Nephron progenitor cell (in vitro differentiated cells): ENCODE results near the gene SMURF2.

Source experiments
- DNase-seq: peaks from one replicate; pipeline ENCODE4 v3.0.0; 2021
- H3K27ac Mint-ChIP-seq: 2 replicates; pipeline ENCODE4 v1.8.0; 2021; ENCODE audit warnings: mild to moderate bottlenecking, moderate library complexity, mixed read lengths
- H3K27me3 Mint-ChIP-seq: 2 replicates; pipeline ENCODE4 v1.8.0; 2021; ENCODE audit warnings: mild to moderate bottlenecking, low read depth, mixed read lengths; ENCODE audit not compliant: poor library complexity
- H3K36me3 Mint-ChIP-seq: 2 replicates; pipeline ENCODE4 v1.8.0; 2021; ENCODE audit warnings: low read depth, mixed read lengths
- H3K4me1 Mint-ChIP-seq: 2 replicates; pipeline ENCODE4 v1.8.0; 2021; ENCODE audit warnings: mixed read lengths
- H3K4me3 Mint-ChIP-seq: 2 replicates; pipeline ENCODE4 v1.8.0; 2021; ENCODE audit warnings: mild to moderate bottlenecking, moderate library complexity, mixed read lengths
- H3K9me3 Mint-ChIP-seq: 2 replicates; pipeline ENCODE4 v1.8.0; 2021; ENCODE audit warnings: mild to moderate bottlenecking, moderate library complexity, mixed read lengths
- TF ChIP-seq, protein P1 (sequence below): fragments of 200-600 bp; sonication (generic); IDR thresholded peaks from 2 replicates; pipeline ENCODE4 v1.5.0; 2021; ENCODE audit warnings: antibody characterized with exemption

The SMURF2 gene

DNA sequence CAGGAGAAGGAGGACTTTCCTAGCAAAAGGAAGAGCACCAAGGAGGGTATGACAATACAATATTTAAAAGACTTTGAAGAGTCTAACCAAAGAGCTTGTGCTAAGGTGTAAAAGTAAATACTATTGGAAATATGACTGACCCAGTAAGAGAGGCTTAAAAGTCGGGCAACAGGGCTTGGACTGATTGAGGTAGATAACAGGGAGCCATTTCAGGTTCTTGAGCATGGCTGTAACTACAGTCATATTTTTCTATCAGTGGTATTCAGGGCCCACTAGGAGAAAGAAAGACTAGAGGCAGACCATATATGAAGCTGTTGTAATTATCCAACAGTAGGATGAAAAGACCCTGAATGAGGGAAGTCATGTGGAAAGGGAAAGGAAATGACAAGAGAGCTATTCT is 62.3 kb downstream of the SMURF2 start:
- Mint-ChIP-seq H3K4me3 (no peak overlapping the region), H3K36me3 (peaks cover 20% of the 10 kb centered on the region), H3K4me1 (no peaks in the 10 kb centered on the region), H3K9me3 (no peaks in the 10 kb centered on the region), H3K27me3 (no peaks in the 10 kb centered on the region), H3K27ac (peak overlapping the region; percentile 10)
- TF ChIP-seq, protein P1, sequence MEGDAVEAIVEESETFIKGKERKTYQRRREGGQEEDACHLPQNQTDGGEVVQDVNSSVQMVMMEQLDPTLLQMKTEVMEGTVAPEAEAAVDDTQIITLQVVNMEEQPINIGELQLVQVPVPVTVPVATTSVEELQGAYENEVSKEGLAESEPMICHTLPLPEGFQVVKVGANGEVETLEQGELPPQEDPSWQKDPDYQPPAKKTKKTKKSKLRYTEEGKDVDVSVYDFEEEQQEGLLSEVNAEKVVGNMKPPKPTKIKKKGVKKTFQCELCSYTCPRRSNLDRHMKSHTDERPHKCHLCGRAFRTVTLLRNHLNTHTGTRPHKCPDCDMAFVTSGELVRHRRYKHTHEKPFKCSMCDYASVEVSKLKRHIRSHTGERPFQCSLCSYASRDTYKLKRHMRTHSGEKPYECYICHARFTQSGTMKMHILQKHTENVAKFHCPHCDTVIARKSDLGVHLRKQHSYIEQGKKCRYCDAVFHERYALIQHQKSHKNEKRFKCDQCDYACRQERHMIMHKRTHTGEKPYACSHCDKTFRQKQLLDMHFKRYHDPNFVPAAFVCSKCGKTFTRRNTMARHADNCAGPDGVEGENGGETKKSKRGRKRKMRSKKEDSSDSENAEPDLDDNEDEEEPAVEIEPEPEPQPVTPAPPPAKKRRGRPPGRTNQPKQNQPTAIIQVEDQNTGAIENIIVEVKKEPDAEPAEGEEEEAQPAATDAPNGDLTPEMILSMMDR, result no peak
- DNase-seq, result no peak

DNA sequence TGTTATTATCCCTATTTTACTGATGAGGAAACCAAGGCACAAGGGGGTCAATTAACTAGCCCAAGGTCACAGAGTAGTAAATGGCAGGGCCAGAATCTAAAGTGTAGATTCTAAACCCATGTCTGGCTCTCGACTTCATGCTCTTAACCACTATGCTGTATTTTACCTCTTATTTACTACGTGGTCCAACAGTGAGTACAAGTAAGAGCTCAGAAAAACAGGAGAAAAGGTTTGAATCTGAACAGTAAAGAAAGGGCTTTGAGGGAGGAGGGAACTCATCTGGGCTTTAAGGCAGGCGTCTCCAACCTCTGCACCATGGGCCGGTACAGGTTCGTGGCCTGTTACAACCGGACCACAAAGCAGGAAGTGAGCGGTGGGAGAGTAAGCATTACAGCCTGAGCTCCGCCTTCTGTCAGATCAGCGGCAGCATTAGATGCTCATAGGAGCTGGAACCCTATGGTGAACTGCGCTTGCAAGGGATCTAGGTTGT is 62.9 kb downstream of the SMURF2 start:
- H3K4me3 Mint-ChIP-seq, result no peak overlapping the region
- H3K9me3 Mint-ChIP-seq, result no peaks in the 10 kb centered on the region
- no peaks in the 10 kb centered on the region for H3K4me1 Mint-ChIP-seq
- DNase-seq, result no peak
- TF ChIP-seq, protein P1, result no peak
- no peak overlapping the region for H3K27ac Mint-ChIP-seq
- H3K27me3 Mint-ChIP-seq, result no peaks in the 10 kb centered on the region
- peaks cover 20% of the 10 kb centered on the region for H3K36me3 Mint-ChIP-seq

DNA sequence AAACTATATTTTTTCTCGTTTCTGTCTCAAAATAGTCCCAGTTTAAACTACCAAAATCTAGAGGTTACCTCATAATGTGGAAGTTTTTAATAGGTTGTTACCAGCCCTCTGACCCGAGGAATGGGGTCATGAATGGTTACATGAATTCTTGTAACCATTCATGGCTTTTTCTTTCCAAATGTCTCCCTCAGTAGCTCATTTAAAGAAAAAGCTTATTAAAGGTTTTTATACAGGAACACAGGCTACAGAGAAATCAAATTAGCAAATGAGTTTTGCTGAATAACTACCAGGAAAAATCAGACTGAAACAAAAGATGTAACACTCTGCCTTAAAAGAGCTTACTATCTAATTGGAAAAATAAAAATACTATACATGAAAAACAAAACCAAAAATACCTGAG is 63.4 kb downstream of the SMURF2 start:
- H3K27me3 Mint-ChIP-seq, result no peaks in the 10 kb centered on the region
- H3K4me3 Mint-ChIP-seq, result no peak overlapping the region
- no peak for DNase-seq
- TF ChIP-seq, protein P1, result no peak
- no peaks in the 10 kb centered on the region for H3K9me3 Mint-ChIP-seq
- no peak overlapping the region for H3K27ac Mint-ChIP-seq
- no peaks in the 10 kb centered on the region for H3K4me1 Mint-ChIP-seq
- peaks cover 20% of the 10 kb centered on the region for H3K36me3 Mint-ChIP-seq

DNA sequence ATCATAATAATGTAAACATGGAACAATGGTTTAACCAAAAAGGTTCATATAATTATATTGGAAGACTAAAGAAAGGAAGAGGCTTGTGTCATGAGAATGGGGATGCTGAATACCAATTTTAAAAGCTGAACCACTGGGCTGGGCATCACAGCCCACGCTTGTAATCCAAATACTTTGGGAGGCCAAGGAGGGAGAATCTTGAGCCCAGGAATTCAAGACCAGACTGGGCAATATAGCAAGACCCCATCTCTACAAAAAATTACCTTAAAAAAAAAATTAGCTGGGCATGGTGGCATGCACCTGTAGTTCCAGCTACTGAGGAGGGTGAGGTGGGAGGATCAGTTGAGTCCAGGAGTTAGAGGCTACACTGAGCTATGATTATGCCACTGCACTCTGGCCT is 65.1 kb downstream of the SMURF2 start:
- Mint-ChIP-seq H3K27me3 (no peaks in the 10 kb centered on the region), H3K36me3 (peaks cover 20% of the 10 kb centered on the region), H3K4me1 (no peaks in the 10 kb centered on the region), H3K4me3 (no peak overlapping the region), H3K9me3 (no peaks in the 10 kb centered on the region), H3K27ac (no peak overlapping the region)
- no peak for DNase-seq
- TF ChIP-seq, protein P1, result no peak

DNA sequence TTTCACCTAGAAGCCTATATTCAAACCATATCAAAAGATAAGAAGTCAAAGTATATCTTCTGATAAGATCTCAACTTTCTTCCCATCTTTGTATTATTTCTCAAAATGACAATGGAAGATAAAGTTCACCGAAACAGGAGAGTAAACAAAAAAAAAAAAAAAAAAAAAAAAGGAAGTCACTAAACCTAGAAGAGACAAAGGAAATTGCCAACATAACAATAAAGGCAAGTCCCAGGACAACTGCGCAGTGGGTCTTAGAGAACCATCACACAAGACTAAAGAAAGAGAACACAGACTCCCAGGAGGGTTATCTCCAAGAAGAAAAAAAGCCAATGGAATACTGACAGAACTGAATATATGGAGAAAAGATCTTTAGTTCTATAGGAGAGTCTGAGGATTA is 65.7 kb downstream of the SMURF2 start:
- Mint-ChIP-seq H3K27ac (peak overlapping the region; percentile 20), H3K4me3 (no peak overlapping the region), H3K36me3 (peaks cover 18% of the 10 kb centered on the region), H3K27me3 (no peaks in the 10 kb centered on the region), H3K4me1 (no peaks in the 10 kb centered on the region), H3K9me3 (no peaks in the 10 kb centered on the region)
- no peak for DNase-seq
- TF ChIP-seq, protein P1, result no peak

DNA sequence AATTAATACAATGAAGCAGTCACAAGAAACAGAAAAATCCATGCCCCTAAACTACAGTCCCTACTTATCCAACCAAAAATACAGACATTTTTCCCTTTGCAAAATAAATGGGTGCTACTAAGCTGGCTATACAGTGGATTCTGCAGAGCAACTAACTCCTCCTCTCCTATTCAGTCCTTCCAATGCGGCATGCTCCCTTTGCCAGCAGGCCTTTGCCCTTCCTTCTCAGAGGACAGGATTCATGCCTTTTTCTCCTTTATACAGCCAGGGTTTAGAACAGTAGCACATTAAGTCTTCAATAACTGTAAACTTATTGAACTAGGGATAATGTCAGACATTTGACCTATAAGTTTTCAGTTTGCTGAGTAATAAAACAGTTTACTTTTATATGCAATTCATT is 70.2 kb downstream of the SMURF2 start:
- Mint-ChIP-seq H3K4me3 (no peak overlapping the region), H3K4me1 (no peaks in the 10 kb centered on the region), H3K36me3 (peaks cover 14% of the 10 kb centered on the region), H3K27me3 (no peaks in the 10 kb centered on the region), H3K27ac (peak overlapping the region; percentile 81), H3K9me3 (no peaks in the 10 kb centered on the region)
- DNase-seq, result no peak
- TF ChIP-seq, protein P1, result no peak
